Measurements from ENCODE around the gene EMSY. TPM values are rescaled to one million over a fixed set of nuclear protein-coding genes. Genes with fewer than 3 reads are reported as not detected.

Gene EMSY
- total RNA-seq, 1 donor from 2014 or later, result 18.9 TPM

DNA sequence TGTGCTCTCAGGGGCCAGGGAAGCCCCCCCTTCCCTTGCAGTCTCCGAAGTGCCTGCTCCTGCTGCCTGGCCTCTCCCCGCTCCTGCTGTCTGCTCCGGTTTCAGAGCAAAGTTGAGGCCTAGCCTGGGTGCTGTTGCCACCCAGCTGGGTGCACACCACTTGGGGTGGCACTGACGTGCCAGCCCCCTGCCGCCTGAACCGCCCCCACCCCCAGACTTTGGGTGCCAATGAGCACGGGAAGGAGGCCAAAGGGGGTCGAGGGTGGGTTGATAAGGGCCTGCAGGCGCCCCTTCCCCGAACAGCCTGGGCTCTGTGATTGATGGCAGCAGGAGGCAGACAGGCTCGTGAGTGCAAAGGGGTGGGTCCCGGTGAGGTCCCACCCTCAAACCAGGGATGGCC is 48.2 kb downstream of the EMSY start:
- Mint-ChIP-seq H3K4me1 (ENCODE audit: low read depth, unreplicated experiment) (no peaks in the 10 kb centered on the region), H3K36me3 (ENCODE audit: low read depth, unreplicated experiment) (peaks cover 6% of the 10 kb centered on the region), H3K27ac (ENCODE audit: unreplicated experiment) (no peak overlapping the region), H3K27me3 (ENCODE audit: low read depth, unreplicated experiment) (peaks cover 1% of the 10 kb centered on the region), H3K4me3 (ENCODE audit: unreplicated experiment) (no peak overlapping the region), H3K9me3 (ENCODE audit: unreplicated experiment) (no peaks in the 10 kb centered on the region)
- Histone ChIP-seq H3K27ac (ENCODE audit: low read depth, low read length) (no peak overlapping the region), H3K27me3 (ENCODE audit: insufficient read depth, low read length) (no peaks in the 10 kb centered on the region), H3K4me2 (ENCODE audit: low read length) (no peak overlapping the region), H3K9me3 (ENCODE audit: insufficient read depth, low read depth, low read length) (no peaks in the 10 kb centered on the region), H2AFZ (ENCODE audit: low read depth, low read length) (no peak overlapping the region), H3K9ac (ENCODE audit: low read length) (no peak overlapping the region), H3K4me1 (ENCODE audit: insufficient read depth, low read length) (no peaks in the 10 kb centered on the region), H4K20me1 (ENCODE audit: insufficient read depth, low read length) (peaks cover 5% of the 10 kb centered on the region), H3K4me3 (ENCODE audit: insufficient read depth, low read depth, low read length) (no peak overlapping the region), H3K36me3 (ENCODE audit: insufficient read depth, low read length) (peaks cover 3% of the 10 kb centered on the region), H3K79me2 (ENCODE audit: insufficient read depth, low read length) (no peaks in the 10 kb centered on the region)
- FAIRE-seq (no peak), DNase-seq (ENCODE audit: low read depth) (no peak)
- TF ChIP-seq EZH2 (IDR thresholded peaks at IDR 0.05; ENCODE audit: insufficient read depth, low read length) (no peak), CTCF (IDR thresholded peaks at IDR 0.05; ENCODE audit: insufficient read depth, low read depth, low read length) (no peak)

DNA sequence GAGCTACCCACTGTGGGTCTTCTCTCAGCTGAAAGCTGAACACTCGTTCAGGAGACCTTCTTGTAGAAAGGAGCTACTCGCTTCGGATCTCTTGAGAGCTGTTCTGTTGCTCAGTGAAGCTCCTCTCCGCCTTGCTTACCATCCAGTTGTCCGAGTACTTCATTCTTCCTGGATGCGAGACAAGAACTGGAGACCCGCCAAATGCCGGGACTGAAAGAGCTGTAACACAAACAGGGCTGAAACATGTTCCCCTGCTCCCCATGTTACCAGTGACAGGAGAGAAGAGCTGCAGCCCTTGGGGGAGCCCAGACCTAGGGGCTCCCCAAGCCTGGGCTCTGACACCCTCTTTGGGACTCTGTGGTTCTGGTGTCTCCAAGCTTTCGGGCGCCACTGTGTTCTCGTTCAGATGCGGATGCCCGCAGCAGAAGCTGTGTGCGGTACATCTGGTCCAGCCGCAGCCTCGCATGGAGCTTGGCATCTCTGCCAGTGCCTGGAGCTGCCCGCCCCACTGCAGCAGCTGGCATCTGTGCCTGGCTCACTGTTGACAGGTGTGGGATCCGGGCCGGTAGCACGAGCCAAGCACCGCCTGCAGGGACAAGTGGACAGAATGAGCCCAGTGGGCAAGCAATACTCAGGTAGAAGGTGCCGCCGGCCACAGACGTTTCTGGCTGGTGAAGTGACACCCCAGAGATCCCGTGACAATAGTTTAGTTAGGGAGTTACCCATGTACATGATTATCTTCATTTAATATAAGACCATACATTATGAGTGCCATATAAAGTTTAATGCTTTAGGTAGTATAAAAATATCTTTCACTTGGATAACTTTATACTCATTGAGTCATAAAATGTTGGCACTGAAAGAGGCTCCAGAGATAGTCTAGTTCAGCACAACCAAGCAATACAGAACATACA is 49.1 kb downstream of the EMSY start:
- H3K27ac Mint-ChIP-seq (ENCODE audit: unreplicated experiment), result no peak overlapping the region
- TF ChIP-seq EZH2 (IDR thresholded peaks at IDR 0.05; ENCODE audit: insufficient read depth, low read length), result no peak
- no peak for TF ChIP-seq CTCF (IDR thresholded peaks at IDR 0.05; ENCODE audit: insufficient read depth, low read depth, low read length)
- no peaks in the 10 kb centered on the region for H3K79me2 ChIP-seq (ENCODE audit: insufficient read depth, low read length)
- H3K36me3 Mint-ChIP-seq (ENCODE audit: low read depth, unreplicated experiment), result peaks cover 6% of the 10 kb centered on the region
- no peak overlapping the region for H3K27ac ChIP-seq (ENCODE audit: low read depth, low read length)
- H3K27me3 ChIP-seq (ENCODE audit: insufficient read depth, low read length), result no peaks in the 10 kb centered on the region
- H3K36me3 ChIP-seq (ENCODE audit: insufficient read depth, low read length), result peaks cover 3% of the 10 kb centered on the region
- no peaks in the 10 kb centered on the region for H3K9me3 Mint-ChIP-seq (ENCODE audit: unreplicated experiment)
- no peak overlapping the region for H3K9ac ChIP-seq (ENCODE audit: low read length)
- H3K4me1 ChIP-seq (ENCODE audit: insufficient read depth, low read length), result no peaks in the 10 kb centered on the region
- no peak overlapping the region for H3K4me3 ChIP-seq (ENCODE audit: insufficient read depth, low read depth, low read length)
- H2AFZ ChIP-seq (ENCODE audit: low read depth, low read length), result no peak overlapping the region
- no peaks in the 10 kb centered on the region for H3K9me3 ChIP-seq (ENCODE audit: insufficient read depth, low read depth, low read length)
- peaks cover 5% of the 10 kb centered on the region for H4K20me1 ChIP-seq (ENCODE audit: insufficient read depth, low read length)
- FAIRE-seq (no peak), DNase-seq (ENCODE audit: low read depth) (no peak)
- H3K4me2 ChIP-seq (ENCODE audit: low read length), result no peak overlapping the region
- H3K4me3 Mint-ChIP-seq (ENCODE audit: unreplicated experiment), result no peak overlapping the region
- no peaks in the 10 kb centered on the region for H3K4me1 Mint-ChIP-seq (ENCODE audit: low read depth, unreplicated experiment)
- H3K27me3 Mint-ChIP-seq (ENCODE audit: low read depth, unreplicated experiment), result peaks cover 1% of the 10 kb centered on the region

DNA sequence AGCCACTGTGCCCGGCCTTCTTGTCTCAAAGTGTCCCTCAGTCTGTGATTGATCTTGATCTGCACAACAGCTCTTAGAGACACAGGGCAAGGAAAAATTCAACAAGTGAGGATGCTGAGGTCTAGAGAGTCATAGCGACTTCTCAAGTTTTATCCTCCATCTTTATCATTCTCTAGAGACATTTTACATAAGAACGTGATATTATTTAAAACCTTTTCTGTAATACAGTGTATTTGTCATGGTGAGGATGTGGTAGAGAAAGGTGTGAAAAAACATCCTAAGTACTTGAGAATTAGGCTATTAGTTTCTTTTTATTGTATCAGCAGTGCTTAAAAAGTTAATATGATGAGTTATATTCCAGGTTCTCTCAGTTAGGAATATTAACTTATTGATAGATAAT is 50.2 kb downstream of the EMSY start:
- no peak overlapping the region for H3K9ac ChIP-seq (ENCODE audit: low read length)
- H3K79me2 ChIP-seq (ENCODE audit: insufficient read depth, low read length), result no peaks in the 10 kb centered on the region
- Mint-ChIP-seq H3K4me3 (ENCODE audit: unreplicated experiment) (no peak overlapping the region), H3K27me3 (ENCODE audit: low read depth, unreplicated experiment) (peaks cover 1% of the 10 kb centered on the region), H3K9me3 (ENCODE audit: unreplicated experiment) (no peaks in the 10 kb centered on the region), H3K4me1 (ENCODE audit: low read depth, unreplicated experiment) (no peaks in the 10 kb centered on the region), H3K36me3 (ENCODE audit: low read depth, unreplicated experiment) (peaks cover 6% of the 10 kb centered on the region), H3K27ac (ENCODE audit: unreplicated experiment) (no peak overlapping the region)
- H3K4me2 ChIP-seq (ENCODE audit: low read length), result no peak overlapping the region
- H3K27ac ChIP-seq (ENCODE audit: low read depth, low read length), result no peak overlapping the region
- no peaks in the 10 kb centered on the region for H3K27me3 ChIP-seq (ENCODE audit: insufficient read depth, low read length)
- no peaks in the 10 kb centered on the region for H3K4me1 ChIP-seq (ENCODE audit: insufficient read depth, low read length)
- FAIRE-seq, result no peak
- no peak for TF ChIP-seq EZH2 (IDR thresholded peaks at IDR 0.05; ENCODE audit: insufficient read depth, low read length)
- TF ChIP-seq CTCF (IDR thresholded peaks at IDR 0.05; ENCODE audit: insufficient read depth, low read depth, low read length), result no peak
- no peak overlapping the region for H3K4me3 ChIP-seq (ENCODE audit: insufficient read depth, low read depth, low read length)
- DNase-seq (ENCODE audit: low read depth), result no peak
- no peak overlapping the region for H2AFZ ChIP-seq (ENCODE audit: low read depth, low read length)
- H4K20me1 ChIP-seq (ENCODE audit: insufficient read depth, low read length), result peaks cover 5% of the 10 kb centered on the region
- H3K36me3 ChIP-seq (ENCODE audit: insufficient read depth, low read length), result peaks cover 3% of the 10 kb centered on the region
- H3K9me3 ChIP-seq (ENCODE audit: insufficient read depth, low read depth, low read length), result no peaks in the 10 kb centered on the region
